Small intestine (tissue), 7 donors: Measurements from ENCODE around the gene TCERG1L. TPM values are rescaled to one million over a fixed set of nuclear protein-coding genes. Genes with fewer than 3 reads are reported as not detected.

Experiments used
- DNase-seq, 2 donors: peaks; one replicate each; pipeline versions ENCODE4 v3.0.0 to v3.0.0-alpha.2; 2013
- FAIRE-seq: peaks from 2 replicates; lab custom pipeline; 2012; peaks lifted over from hg19 to GRCh38; lab: Jason Lieb, UNC
- H3K27ac ChIP-seq, 3 donors: one replicate each; pipeline ENCODE4 v1.5.1; 2013; ENCODE audit warnings: low read length in 2 of 3, mild to moderate bottlenecking in 2 of 3, control low read depth in 1 of 3, inconsistent platforms in 1 of 3, low read depth in 1 of 3, moderate library complexity in 1 of 3
- H3K27me3 ChIP-seq, 3 donors: one replicate each; pipeline ENCODE4 v1.6.1; 2013; ENCODE audit warnings: low read length in 3 of 3, inconsistent platforms in 1 of 3; ENCODE audit not compliant: control insufficient read depth in 3 of 3, insufficient read depth in 3 of 3
- H3K36me3 ChIP-seq, 3 donors: one replicate each; pipeline ENCODE4 v1.6.1; 2013; ENCODE audit warnings: low read length in 3 of 3, inconsistent platforms in 1 of 3, low read depth in 1 of 3, mild to moderate bottlenecking in 1 of 3, moderate library complexity in 1 of 3; ENCODE audit not compliant: control insufficient read depth in 3 of 3, insufficient read depth in 2 of 3
- H3K4me1 ChIP-seq, 3 donors: one replicate each; pipeline ENCODE4 v1.6.1; 2013; ENCODE audit warnings: low read length in 2 of 3, inconsistent platforms in 1 of 3, low read depth in 1 of 3, mild to moderate bottlenecking in 1 of 3, moderate library complexity in 1 of 3; ENCODE audit not compliant: control insufficient read depth in 3 of 3, insufficient read depth in 2 of 3
- H3K4me3 ChIP-seq, 3 donors: one replicate each; pipeline ENCODE4 v1.5.1; 2013; ENCODE audit warnings: low read length in 3 of 3, control low read depth in 1 of 3, inconsistent platforms in 1 of 3, low read depth in 1 of 3, mild to moderate bottlenecking in 1 of 3, moderate library complexity in 1 of 3
- H3K9me3 ChIP-seq, 2 donors: one replicate each; pipeline ENCODE4 v1.6.1; 2013; ENCODE audit warnings: low read depth in 1 of 2, low read length in 1 of 2; ENCODE audit not compliant: control insufficient read depth in 2 of 2, insufficient read depth in 1 of 2
- WGBS, 3 donors: extraction: QIAGEN DNeasy Blood & Tissue Kit; methylation state at CpG; one replicate each; pipeline ENCODE4 v1.1.7; 2013; 5-methylcytosine and 5-hydroxymethylcytosine counted together
- polyA plus RNA-seq, 4 donors: library from polyadenylated mRNA; stranded (reverse) in 3 of 4; unstranded in 1 of 4; fragments of 200-250 nt in 3 of 4; fragments of 120-200 nt in 1 of 4; gene quantifications; one replicate each; pipeline versions ENCODE4 v1.2.1 to v1.2.3, GENCODE V29; 2013
- donor health status: healthy with polysubstance abuse.
- donor health status: control.
- donor health status: control.
- donor health status: Bipolar disorder and iron deficiency.
- donor health status: healthy.

TCERG1L gene
- polyA plus RNA-seq, 4 donors, result 0.04 to 0.12 TPM; not detected in 2

DNA sequence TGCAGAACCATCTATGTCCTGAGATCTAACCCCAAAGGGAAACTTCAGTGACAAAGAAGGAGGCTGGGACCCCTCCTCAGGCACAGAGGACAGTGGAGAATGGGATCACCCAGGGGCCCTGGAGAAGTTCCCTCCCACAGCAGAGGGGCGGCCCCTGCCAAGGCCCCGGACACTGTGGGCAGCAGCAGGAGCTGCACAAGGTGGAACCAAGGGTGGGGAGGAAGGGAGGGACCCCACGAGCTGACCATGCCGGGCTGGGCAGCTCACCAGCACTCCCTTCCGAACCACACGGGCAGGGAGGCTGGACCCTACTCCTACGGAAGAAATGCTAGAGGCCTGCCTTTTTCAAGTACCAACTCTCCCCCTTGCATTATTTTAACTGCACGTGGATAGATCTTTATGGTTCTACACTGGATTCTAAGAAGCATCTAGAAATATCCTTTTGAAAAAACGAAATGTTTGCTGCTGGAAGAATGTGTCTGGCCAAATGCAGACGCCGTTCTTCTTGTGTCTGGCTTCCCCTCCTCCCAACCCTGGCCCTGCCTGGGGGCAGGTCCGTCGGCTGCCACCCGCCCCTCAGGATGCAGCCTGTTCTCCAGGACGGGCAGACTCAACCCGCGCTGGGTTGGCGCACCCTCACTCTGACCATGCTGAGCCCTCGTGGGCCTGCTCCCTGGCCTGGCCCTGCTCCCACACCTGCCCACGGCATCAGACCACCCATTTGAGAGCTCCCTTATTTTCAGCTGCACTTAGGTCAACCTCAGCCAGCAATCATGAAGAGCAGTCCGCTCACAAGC, 193.9 kb downstream of the TCERG1L start:
- H3K27ac ChIP-seq, result no peak overlapping the region
- H3K27me3 ChIP-seq, result no peaks in the 10 kb centered on the region
- no peaks in the 10 kb centered on the region for H3K4me1 ChIP-seq
- no peak for DNase-seq
- WGBS, 3 donors, result 81 to 85% (median 83%) methylated on average over 21 of the region's 21 CpGs
- H3K9me3 ChIP-seq, result peaks cover 0 to 3% of the 10 kb centered on the region in 2 donors
- no peak for FAIRE-seq
- H3K4me3 ChIP-seq, result no peak overlapping the region
- no peaks in the 10 kb centered on the region for H3K36me3 ChIP-seq

DNA sequence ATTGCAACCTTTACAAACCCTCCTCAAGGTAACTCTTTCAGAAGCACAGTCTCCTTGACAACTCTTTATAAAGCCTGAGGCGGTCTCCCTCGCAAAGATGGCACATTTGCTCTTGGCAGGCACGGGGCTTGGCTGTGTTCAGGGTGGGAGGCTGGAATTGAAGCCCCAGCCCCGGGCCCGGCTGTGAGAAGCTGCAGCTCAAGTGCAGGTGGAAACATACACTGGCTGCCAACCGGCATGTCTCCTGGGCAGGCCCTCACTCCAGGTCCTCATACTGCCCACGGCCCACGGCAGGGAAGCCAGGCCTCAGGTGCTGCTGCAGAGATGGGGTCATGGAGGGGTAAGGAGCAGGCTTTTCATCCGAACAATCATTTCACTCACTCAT, 194.5 kb downstream of the TCERG1L start:
- FAIRE-seq (no peak), DNase-seq (no peak)
- Histone ChIP-seq H3K4me3 (no peak overlapping the region), H3K4me1 (no peaks in the 10 kb centered on the region), H3K27ac (no peak overlapping the region), H3K27me3 (no peaks in the 10 kb centered on the region), H3K36me3 (no peaks in the 10 kb centered on the region), H3K9me3 (no peaks in the 10 kb centered on the region)
- 84 to 90% (median 87%) methylated on average over 9 of the region's 9 CpGs for WGBS, 3 donors

DNA sequence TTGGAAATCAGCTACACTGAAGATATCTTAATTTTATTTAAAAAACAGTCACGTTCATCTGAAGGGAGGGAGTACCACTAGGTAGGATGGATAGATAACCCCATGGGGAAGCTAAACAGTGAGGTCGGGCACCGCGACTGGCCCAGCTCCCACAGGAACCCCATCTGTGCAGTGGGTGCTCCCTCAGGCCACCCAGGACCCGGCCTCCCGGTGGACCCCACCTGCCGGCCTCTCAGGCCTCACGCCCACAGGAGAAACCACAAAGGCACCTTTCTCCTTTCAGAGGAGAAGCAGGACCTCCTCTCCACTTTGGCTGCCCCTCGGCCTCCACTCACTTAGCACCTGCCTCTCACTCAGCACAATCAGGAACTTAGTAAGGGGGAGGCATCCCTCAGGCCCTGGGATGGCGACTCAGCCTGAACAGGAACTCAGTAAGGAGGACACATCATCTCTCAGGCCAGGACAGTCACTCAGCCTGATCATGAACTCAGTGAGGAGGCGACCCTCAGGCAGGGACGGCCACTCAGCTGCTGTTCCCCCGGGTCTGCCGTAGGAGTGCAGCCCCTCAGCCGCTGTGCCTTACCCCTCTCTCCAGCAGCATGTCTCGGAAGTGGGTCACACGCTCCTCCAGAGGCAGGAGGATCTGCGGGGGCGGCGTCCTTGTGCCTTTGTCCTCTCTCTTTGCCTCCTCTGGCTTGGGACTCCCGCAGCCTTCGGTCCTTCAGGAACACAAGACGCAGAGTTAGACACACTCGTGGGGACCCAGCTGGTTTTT, 195.1 kb downstream of the TCERG1L start:
- Histone ChIP-seq H3K4me1 (no peaks in the 10 kb centered on the region), H3K4me3 (no peak overlapping the region), H3K36me3 (no peaks in the 10 kb centered on the region), H3K27ac (no peak overlapping the region), H3K27me3 (no peaks in the 10 kb centered on the region), H3K9me3 (no peaks in the 10 kb centered on the region)
- FAIRE-seq (no peak), DNase-seq (no peak)
- WGBS, 3 donors, result 81 to 88% (median 86%) methylated on average over 24 of the region's 24 CpGs

DNA sequence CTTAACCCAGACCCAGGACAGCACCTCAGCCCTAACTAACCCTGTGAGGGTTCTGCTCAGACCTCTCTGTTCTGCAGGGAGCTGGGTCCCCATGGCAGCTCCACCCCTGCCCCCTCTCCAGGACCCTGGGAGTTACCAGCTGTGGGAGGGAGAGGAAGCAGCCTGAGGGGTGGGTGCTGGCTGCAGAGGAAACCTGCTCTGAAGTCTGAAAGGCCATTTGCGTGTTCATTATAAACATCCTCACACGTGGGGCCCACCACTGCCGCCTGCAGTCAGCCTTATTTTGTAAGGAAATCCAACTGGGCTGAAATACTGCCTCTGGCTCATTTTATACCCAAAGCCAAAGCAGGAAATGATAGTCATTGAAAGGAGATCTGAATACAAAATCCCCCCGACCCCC, 195.7 kb downstream of the TCERG1L start:
- no peak for FAIRE-seq
- 45 to 64% (median 63%) methylated on average over 4 of the region's 4 CpGs for WGBS, 3 donors

DNA sequence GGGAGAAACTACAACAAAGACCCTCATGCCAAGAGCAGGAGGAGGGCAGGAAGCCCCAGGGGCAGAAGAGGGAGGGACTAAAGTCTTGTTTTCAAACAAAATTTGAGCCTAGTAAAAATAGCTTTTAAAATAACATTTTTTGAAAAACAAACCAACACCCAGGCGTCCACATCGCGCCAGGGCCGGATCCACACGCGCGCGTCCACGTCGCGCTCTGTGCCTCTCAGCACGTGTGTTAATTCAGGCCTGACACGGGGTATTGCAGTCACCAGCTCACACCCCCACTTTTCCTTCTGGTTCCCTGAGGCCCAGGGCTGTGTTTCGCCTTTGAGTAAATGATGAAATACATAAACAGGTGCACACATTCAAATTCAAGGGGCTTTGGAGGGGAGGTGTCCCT, 196.2 kb downstream of the TCERG1L start:
- Histone ChIP-seq H3K27me3 (no peaks in the 10 kb centered on the region), H3K4me3 (no peak overlapping the region), H3K36me3 (no peaks in the 10 kb centered on the region), H3K4me1 (no peaks in the 10 kb centered on the region), H3K27ac (no peak overlapping the region), H3K9me3 (no peaks in the 10 kb centered on the region)
- DNase-seq (no peak), FAIRE-seq (no peak)
- 94 to 96% (median 94%) methylated on average over 14 of the region's 14 CpGs for WGBS, 3 donors

More for the DNA sequence above, 195.7 kb downstream of the TCERG1L start:
- Histone ChIP-seq H3K4me1 (no peaks in the 10 kb centered on the region), H3K27me3 (no peaks in the 10 kb centered on the region), H3K9me3 (no peaks in the 10 kb centered on the region), H3K4me3 (no peak overlapping the region), H3K36me3 (no peaks in the 10 kb centered on the region), H3K27ac (no peak overlapping the region)
- DNase-seq, result no peak

DNA sequence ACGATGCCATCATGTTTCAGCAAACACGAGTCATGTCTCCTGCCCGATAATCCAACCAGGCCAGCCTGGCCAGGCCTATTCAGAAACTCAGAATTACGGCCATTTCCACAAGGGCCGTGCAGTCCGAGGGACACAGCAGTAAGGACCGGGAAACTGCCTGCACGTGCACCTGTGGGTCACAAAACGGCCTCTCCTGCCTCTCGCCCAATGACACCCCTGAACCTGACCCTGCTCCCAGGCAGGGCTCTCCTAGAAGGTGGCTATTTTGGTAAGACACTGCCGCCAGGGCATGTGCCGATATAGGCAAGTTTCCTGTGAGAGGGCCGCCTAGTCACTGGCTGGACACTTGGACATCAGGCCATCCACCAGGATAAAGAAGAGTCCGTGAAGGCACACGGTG, 196.7 kb downstream of the TCERG1L start:
- Histone ChIP-seq H3K9me3 (no peaks in the 10 kb centered on the region), H3K4me1 (no peaks in the 10 kb centered on the region), H3K36me3 (no peaks in the 10 kb centered on the region), H3K27me3 (no peaks in the 10 kb centered on the region), H3K27ac (no peak overlapping the region), H3K4me3 (no peak overlapping the region)
- FAIRE-seq, result no peak
- DNase-seq, result no peak
- 77 to 88% (median 80%) methylated on average over 15 of the region's 15 CpGs for WGBS, 3 donors

DNA sequence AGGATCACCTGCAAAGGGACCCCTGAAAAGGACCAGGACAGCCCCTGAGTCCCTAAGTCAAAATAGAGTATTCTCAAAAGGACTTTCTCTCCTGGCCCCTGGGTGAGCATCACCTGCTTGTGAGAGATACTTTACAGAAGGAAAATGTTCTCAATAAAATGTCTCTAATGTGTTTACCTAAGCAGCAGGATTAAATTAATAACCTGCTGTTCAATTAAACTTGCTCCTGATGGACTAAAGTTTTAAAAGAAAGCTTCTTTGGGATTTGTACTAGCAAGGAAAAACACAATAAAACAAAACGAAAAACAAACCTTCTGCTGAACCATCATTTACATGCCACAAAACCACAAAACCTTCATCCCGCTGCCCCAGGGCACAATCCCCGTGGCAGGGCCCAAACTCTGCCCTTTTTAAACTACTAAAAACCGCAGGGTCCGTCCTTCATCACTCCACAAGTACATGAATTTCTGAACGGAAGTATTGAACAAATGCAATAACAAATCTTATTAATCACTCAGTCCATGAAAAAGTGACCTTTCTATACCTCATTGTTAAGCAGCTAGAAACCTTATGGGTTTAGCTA, 197.7 kb downstream of the TCERG1L start:
- DNase-seq (no peak), FAIRE-seq (no peak)
- Histone ChIP-seq H3K27me3 (no peaks in the 10 kb centered on the region), H3K9me3 (no peaks in the 10 kb centered on the region), H3K4me1 (no peaks in the 10 kb centered on the region), H3K27ac (no peak overlapping the region), H3K36me3 (no peaks in the 10 kb centered on the region), H3K4me3 (no peak overlapping the region)
- 63 to 76% (median 68%) methylated on average over 6 of the region's 6 CpGs for WGBS, 3 donors

DNA sequence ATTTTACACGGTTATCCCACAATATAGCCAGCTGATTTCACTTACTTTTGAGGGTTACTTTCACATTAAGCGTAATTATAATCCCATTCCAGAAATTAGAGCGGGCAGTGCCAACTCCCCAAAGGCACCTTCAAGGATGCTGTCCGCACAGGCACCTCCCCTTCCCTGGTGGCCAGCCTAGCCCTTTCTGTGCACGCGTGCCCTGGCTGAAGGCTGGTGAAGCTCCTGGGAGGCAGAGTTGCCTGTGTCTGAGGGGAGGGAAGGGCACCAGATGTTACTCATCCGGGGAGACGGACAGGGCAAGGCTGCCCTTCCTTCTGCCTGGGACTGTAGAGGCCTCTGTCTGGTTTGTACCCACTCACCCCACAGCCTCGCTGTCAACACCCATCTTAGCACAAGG, 198.4 kb downstream of the TCERG1L start:
- 87 to 91% (median 90%) methylated on average over 8 to 9 of the region's 9 CpGs for WGBS, 3 donors

More for the DNA sequence above, 198.4 kb downstream of the TCERG1L start:
- DNase-seq (no peak), FAIRE-seq (no peak)
- no peaks in the 10 kb centered on the region for H3K4me1 ChIP-seq
- no peaks in the 10 kb centered on the region for H3K27me3 ChIP-seq
- H3K4me3 ChIP-seq, result no peak overlapping the region
- no peak overlapping the region for H3K27ac ChIP-seq
- H3K9me3 ChIP-seq, result peaks cover 0 to 4% of the 10 kb centered on the region in 2 donors
- no peaks in the 10 kb centered on the region for H3K36me3 ChIP-seq
